A549 (cell line): ENCODE measurements around the gene PRRT3.
"Not testable (repeated sequence)": the region's sequence is repeated elsewhere in the genome, so short reads cannot be mapped to it uniquely, and the experiment has no call there.

Experiments
- NR3C1 ChIP-seq: fragments of >200 bp; sonication (Bioruptor Twin); formaldehyde crosslinking; IDR thresholded peaks from 3 replicates; pipeline ENCODE4 v1.6.1; 2017
- TF ChIP-seq, protein P1 (sequence below): fragments of >200 bp; sonication (Bioruptor Twin); formaldehyde crosslinking; IDR thresholded peaks from 3 replicates; pipeline ENCODE4 v1.5.1; 2016

GRCh38 chr3:9895715-9896114 lies 56.5 kb downstream of the PRRT3 start:
- TF ChIP-seq, protein P1, sequence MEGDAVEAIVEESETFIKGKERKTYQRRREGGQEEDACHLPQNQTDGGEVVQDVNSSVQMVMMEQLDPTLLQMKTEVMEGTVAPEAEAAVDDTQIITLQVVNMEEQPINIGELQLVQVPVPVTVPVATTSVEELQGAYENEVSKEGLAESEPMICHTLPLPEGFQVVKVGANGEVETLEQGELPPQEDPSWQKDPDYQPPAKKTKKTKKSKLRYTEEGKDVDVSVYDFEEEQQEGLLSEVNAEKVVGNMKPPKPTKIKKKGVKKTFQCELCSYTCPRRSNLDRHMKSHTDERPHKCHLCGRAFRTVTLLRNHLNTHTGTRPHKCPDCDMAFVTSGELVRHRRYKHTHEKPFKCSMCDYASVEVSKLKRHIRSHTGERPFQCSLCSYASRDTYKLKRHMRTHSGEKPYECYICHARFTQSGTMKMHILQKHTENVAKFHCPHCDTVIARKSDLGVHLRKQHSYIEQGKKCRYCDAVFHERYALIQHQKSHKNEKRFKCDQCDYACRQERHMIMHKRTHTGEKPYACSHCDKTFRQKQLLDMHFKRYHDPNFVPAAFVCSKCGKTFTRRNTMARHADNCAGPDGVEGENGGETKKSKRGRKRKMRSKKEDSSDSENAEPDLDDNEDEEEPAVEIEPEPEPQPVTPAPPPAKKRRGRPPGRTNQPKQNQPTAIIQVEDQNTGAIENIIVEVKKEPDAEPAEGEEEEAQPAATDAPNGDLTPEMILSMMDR: not testable (repeated sequence)
- not testable (repeated sequence) for TF ChIP-seq NR3C1
